GM06990 (cell line): ENCODE results near the gene EPN3.

Experiments
- DNase-seq: peaks from one replicate; pipeline ENCODE4 v3.0.0-alpha.2; 2011; ENCODE audit not compliant: insufficient read length; ENCODE audit errors: extremely low read depth
- H3K27me3 ChIP-seq: replicated peaks from 2 replicates; pipeline ENCODE4 v1.6.0; 2011; ENCODE audit warnings: low read length; ENCODE audit not compliant: control insufficient read depth, insufficient read depth
- H3K36me3 ChIP-seq: 2 replicates; pipeline ENCODE4 v1.5.1; 2011; ENCODE audit warnings: low read length; ENCODE audit not compliant: control insufficient read depth, insufficient read depth
- H3K4me3 ChIP-seq: replicated peaks from 2 replicates; pipeline ENCODE4 v1.5.1; 2011; ENCODE audit warnings: low read depth, mild to moderate bottlenecking, control low read depth, low read length
- TF ChIP-seq, protein P1 (sequence below): IDR thresholded peaks from 2 replicates; pipeline ENCODE4 v1.5.1; 2011; ENCODE audit warnings: low read length, control low read depth, mild to moderate bottlenecking, inconsistent platforms; ENCODE audit not compliant: insufficient read depth, poor library complexity, severe bottlenecking

EPN3 gene

DNA sequence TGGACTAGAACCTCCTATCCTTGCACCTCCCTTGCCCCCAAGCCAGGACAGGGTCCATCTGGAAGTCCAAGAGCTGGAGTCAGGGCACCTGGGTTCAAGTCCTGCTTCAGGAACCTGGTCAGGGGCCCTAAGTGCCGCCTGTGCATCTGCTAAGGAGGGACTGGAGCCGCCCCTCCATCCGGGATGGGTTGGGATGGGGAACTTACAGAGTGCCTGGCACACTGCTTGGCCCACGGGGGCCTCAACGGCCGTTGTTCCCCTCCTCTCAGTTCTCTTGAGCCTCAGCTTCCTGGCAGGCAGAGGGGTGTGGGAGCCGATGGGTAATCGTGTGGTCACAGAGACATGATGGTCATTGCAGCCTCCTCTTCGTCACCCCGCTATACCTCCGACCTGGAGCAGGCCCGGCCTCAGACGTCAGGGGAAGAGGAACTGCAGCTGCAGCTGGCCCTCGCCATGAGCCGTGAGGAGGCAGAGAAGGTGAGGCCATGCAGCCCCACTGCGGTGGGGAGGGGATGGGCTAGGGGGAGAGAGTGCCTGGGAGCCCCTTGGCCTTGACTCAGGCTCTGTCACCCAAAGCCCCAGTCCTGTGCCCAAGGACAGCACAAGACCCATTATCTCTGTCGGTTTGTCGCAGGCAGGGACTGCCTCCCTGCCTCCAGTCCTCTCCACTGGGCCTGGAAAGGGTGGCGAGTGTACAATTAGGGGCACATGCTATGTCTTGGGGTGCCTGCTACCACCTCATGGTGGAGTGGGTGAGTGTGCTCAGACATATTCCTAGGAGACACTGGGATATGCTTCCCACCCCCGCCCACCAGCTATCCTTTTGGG, 5.4 kb downstream of the EPN3 start:
- Histone ChIP-seq H3K4me3 (no peak overlapping the region), H3K36me3 (no peaks in the 10 kb centered on the region), H3K27me3 (no peaks in the 10 kb centered on the region; the same call in 1 of the 2 replicates)
- TF ChIP-seq, protein P1, sequence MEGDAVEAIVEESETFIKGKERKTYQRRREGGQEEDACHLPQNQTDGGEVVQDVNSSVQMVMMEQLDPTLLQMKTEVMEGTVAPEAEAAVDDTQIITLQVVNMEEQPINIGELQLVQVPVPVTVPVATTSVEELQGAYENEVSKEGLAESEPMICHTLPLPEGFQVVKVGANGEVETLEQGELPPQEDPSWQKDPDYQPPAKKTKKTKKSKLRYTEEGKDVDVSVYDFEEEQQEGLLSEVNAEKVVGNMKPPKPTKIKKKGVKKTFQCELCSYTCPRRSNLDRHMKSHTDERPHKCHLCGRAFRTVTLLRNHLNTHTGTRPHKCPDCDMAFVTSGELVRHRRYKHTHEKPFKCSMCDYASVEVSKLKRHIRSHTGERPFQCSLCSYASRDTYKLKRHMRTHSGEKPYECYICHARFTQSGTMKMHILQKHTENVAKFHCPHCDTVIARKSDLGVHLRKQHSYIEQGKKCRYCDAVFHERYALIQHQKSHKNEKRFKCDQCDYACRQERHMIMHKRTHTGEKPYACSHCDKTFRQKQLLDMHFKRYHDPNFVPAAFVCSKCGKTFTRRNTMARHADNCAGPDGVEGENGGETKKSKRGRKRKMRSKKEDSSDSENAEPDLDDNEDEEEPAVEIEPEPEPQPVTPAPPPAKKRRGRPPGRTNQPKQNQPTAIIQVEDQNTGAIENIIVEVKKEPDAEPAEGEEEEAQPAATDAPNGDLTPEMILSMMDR, result no peak
- DNase-seq, result no peak

- TF ChIP-seq, protein P1, result no peak
- Histone ChIP-seq H3K4me3 (no peak overlapping the region), H3K36me3 (no peaks in the 10 kb centered on the region), H3K27me3 (no peaks in the 10 kb centered on the region)
- DNase-seq, result no peak
Observed at GRCh38 chr17:50538549-50539410, 6.2 kb downstream of the EPN3 start.

- TF ChIP-seq, protein P1, result no peak
Observed at GRCh38 chr17:50539762-50540559, 7.4 kb downstream of the EPN3 start.

GRCh38 chr17:50540560-50541401, 8.2 kb downstream of the EPN3 start:
- no peaks in the 10 kb centered on the region for H3K36me3 ChIP-seq
- H3K4me3 ChIP-seq, result no peak overlapping the region
- TF ChIP-seq, protein P1, result no peak
- H3K27me3 ChIP-seq, result no peaks in the 10 kb centered on the region
- DNase-seq, result no peak

More at GRCh38 chr17:50539762-50540559, 7.4 kb downstream of the EPN3 start:
- H3K27me3 ChIP-seq, result no peaks in the 10 kb centered on the region
- DNase-seq, result no peak
- no peak overlapping the region for H3K4me3 ChIP-seq
- H3K36me3 ChIP-seq, result no peaks in the 10 kb centered on the region

DNA sequence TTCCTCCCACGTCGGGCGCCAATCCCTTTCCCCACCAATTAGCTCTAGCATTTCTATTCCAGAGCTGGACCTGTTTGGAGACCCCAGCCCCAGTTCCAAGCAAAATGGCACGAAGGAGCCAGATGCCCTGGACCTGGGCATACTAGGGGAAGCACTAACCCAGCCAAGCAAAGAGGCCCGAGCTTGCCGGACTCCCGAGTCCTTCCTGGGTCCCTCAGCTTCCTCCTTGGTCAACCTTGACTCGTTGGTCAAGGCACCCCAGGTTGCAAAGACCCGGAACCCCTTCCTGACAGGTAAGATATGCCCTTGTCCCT, 8.8 kb downstream of the EPN3 start:
- Histone ChIP-seq H3K36me3 (no peaks in the 10 kb centered on the region), H3K4me3 (peak overlapping the region; percentile 64), H3K27me3 (no peaks in the 10 kb centered on the region)
- TF ChIP-seq, protein P1, result no peak
- DNase-seq, result no peak
